Type B pancreatic cell (in vitro differentiated cells): ENCODE data around the gene EFTUD2. TPM values are rescaled to one million over a fixed set of nuclear protein-coding genes. Genes with fewer than 3 reads are reported as not detected.

Experiments
- DNase-seq: peaks from one replicate; pipeline ENCODE4 v3.0.0; 2021; ENCODE audit warnings: mixed read lengths; ENCODE audit not compliant: unreplicated experiment; ENCODE audit errors: extremely low spot score
- H3K27ac Mint-ChIP-seq: 2 replicates; pipeline ENCODE4 v1.8.0; 2021; ENCODE audit warnings: mild to moderate bottlenecking, mixed read lengths
- H3K27me3 Mint-ChIP-seq: 2 replicates; pipeline ENCODE4 v1.8.0; 2021; ENCODE audit warnings: mixed read lengths
- H3K36me3 Mint-ChIP-seq: 2 replicates; pipeline ENCODE4 v1.8.0; 2021; ENCODE audit warnings: mixed read lengths
- H3K4me1 Mint-ChIP-seq: one replicate; pipeline ENCODE4 v1.8.0; 2021; ENCODE audit warnings: mixed read lengths; ENCODE audit not compliant: unreplicated experiment
- H3K4me3 Mint-ChIP-seq: 2 replicates; pipeline ENCODE4 v1.8.0; 2021; ENCODE audit warnings: mild to moderate bottlenecking, mixed read lengths
- H3K9me3 Mint-ChIP-seq: 2 replicates; pipeline ENCODE4 v1.8.0; 2021; ENCODE audit warnings: mixed read lengths
- CTCF ChIP-seq: fragments of 200-600 bp; sonication (generic); conservative IDR thresholded peaks from 2 replicates; pipeline ENCODE4 v1.5.0; 2021; ENCODE audit warnings: antibody characterized with exemption, mild to moderate bottlenecking
- total RNA-seq: library from RNA; stranded (reverse); gene quantifications from 2 replicates; pipeline ENCODE4 v1.2.1, GENCODE V29; 2021; ENCODE audit warnings: low replicate concordance

Gene EFTUD2
- total RNA-seq, 1 donor from 2014 or later: 122 TPM

- no peak overlapping the region for H3K4me3 Mint-ChIP-seq
- no peak overlapping the region for H3K27ac Mint-ChIP-seq
- peak; percentile 84 for TF ChIP-seq CTCF
- no peaks in the 10 kb centered on the region for H3K9me3 Mint-ChIP-seq
- no peaks in the 10 kb centered on the region for H3K36me3 Mint-ChIP-seq
- no peak for DNase-seq
- H3K27me3 Mint-ChIP-seq: peaks cover 34% of the 10 kb centered on the region
- peaks cover 13% of the 10 kb centered on the region for H3K4me1 Mint-ChIP-seq
Observed at GRCh38 chr17:44919885-44920564, 20.8 kb upstream of the EFTUD2 start.

DNA sequence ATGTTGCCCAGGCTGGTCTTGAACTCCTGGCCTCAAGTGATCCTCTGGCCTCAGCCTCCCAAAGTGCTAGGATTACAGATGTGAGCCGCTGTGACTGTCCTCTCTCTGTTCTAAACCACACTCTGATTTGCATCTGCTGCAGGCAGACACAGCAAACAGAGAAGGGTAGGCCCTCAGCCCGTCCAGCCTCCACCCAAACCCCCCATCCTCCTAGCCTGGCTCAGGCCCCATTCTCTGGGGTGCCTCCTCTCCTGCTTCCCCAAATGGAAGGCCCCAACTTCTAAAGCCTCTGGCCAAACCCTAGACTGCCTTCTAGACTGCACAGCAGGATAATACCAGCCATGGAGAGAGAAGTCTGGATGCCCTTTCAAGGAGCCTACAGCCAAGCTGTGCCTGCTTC, 20.2 kb upstream of the EFTUD2 start:
- no peaks in the 10 kb centered on the region for H3K36me3 Mint-ChIP-seq
- H3K27ac Mint-ChIP-seq: no peak overlapping the region
- H3K27me3 Mint-ChIP-seq: peaks cover 36% of the 10 kb centered on the region
- H3K9me3 Mint-ChIP-seq: no peaks in the 10 kb centered on the region
- H3K4me3 Mint-ChIP-seq: no peak overlapping the region
- no peak for DNase-seq
- TF ChIP-seq CTCF: no peak
- H3K4me1 Mint-ChIP-seq: peaks cover 13% of the 10 kb centered on the region

DNA sequence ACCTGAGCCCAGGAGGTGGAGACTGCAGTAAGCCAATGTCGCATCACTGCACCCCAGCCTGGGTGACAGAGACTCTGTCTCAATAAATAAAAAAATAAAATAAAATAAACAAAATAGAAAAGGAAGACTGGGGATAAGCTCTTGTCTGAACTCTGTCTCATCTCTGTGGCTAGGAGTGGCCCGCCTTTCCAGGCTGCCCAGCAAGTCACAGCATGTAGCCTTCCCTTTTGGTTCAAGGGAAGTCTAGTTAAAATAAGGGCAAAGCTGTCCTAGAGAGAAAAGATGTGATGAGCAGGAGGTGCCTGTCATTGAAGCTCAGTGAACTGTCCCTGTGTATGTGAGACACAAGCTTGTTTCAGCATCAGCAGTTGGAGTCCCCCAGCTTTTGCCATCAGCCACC, 18.8 kb upstream of the EFTUD2 start:
- H3K27ac Mint-ChIP-seq: no peak overlapping the region
- no peak overlapping the region for H3K4me3 Mint-ChIP-seq
- peaks cover 44% of the 10 kb centered on the region for H3K27me3 Mint-ChIP-seq
- no peaks in the 10 kb centered on the region for H3K9me3 Mint-ChIP-seq
- DNase-seq: no peak
- no peaks in the 10 kb centered on the region for H3K36me3 Mint-ChIP-seq
- TF ChIP-seq CTCF: no peak
- H3K4me1 Mint-ChIP-seq: peaks cover 9% of the 10 kb centered on the region

DNA sequence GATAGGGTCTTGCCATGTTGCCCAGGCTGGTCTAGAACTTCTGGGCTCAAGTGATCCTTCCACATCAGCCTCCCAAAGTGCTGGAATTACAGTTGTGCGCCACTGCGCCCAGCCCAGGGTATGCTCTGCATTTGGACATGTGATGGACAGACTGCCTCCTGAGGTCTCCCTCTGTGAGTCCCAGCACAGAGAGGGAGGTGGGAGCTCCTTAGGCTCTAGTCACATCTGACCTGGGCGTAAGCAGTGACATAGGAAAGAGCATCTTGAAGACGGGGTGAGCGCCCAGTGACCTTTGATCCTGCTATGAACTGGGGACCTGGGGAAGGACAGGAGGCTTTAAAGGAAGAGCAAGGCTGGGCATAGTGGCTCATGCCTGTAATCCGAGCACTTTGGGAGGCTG, 18.2 kb upstream of the EFTUD2 start:
- Mint-ChIP-seq H3K4me1 (peaks cover 5% of the 10 kb centered on the region), H3K27ac (no peak overlapping the region), H3K9me3 (no peaks in the 10 kb centered on the region), H3K36me3 (no peaks in the 10 kb centered on the region), H3K4me3 (no peak overlapping the region), H3K27me3 (peaks cover 45% of the 10 kb centered on the region)
- no peak for TF ChIP-seq CTCF
- DNase-seq: no peak

DNA sequence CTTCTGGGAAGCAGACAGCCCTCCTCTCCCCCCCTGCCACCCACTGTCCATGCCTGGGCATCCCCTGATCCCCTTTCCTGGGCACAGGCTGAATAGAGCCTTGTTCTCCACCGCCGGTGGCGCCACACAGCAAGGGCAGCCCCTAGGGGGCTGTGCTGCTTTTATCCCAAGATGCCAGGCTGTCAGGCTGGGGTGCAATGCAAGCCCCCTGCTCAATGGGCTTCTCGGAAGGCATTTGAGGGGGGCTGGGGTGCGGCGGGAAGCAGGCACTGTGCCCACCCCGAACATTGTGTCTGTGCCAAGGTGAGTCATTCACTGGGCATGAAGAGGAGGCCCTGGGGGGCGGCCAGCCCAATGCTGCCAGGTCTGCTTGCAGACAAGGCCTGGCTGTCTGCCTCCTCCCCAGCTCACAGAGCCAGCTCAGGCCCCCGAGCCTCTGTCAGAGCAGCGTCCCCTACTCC, 17.6 kb upstream of the EFTUD2 start:
- H3K27me3 Mint-ChIP-seq: peaks cover 50% of the 10 kb centered on the region

More for the DNA sequence above, 17.6 kb upstream of the EFTUD2 start:
- Mint-ChIP-seq H3K4me1 (peaks cover 5% of the 10 kb centered on the region), H3K4me3 (no peak overlapping the region), H3K9me3 (no peaks in the 10 kb centered on the region), H3K36me3 (no peaks in the 10 kb centered on the region), H3K27ac (no peak overlapping the region)
- DNase-seq: no peak
- TF ChIP-seq CTCF: no peak
